Breast epithelium (tissue), 3 donors: ENCODE results near the gene MAP4K2.

Experiments used
- CTCF ChIP-seq, 3 donors: fragments of 450-650 bp; IDR thresholded peaks; one replicate each; pipeline ENCODE4 v1.5.1; 2016 to 2017; ENCODE audit warnings: antibody characterized with exemption in 3 of 3, mild to moderate bottlenecking in 3 of 3, moderate library complexity in 3 of 3
- POLR2A ChIP-seq: fragments of 450-650 bp; IDR thresholded peaks from one replicate; pipeline ENCODE4 v1.6.1; 2016; ENCODE audit warnings: antibody characterized with exemption, mild to moderate bottlenecking, moderate library complexity
- POLR2AphosphoS5 ChIP-seq, 3 donors: sonication (generic); formaldehyde crosslinking; IDR thresholded peaks; one replicate each; pipeline ENCODE4 v1.6.1; 2017; ENCODE audit warnings: antibody characterized with exemption in 3 of 3

- no peak for TF ChIP-seq CTCF (IDR thresholded peaks at IDR 0.05)
- TF ChIP-seq POLR2A = no peak
- no peak for TF ChIP-seq POLR2AphosphoS5 (IDR thresholded peaks at IDR 0.05)
Measured at GRCh38 chr11:64789331-64790204, 13.4 kb downstream of the MAP4K2 start.
